COLO829 (cell line): ENCODE data around the gene HSD3B1.
A peak's percentile ranks its signal among the peaks of the same experiment; 100 is the strongest.
"Not testable (repeated sequence)": the region's sequence is repeated elsewhere in the genome, so short reads cannot be mapped to it uniquely, and the experiment has no call there.

Experiments used
- DNase-seq: peaks from one replicate; pipeline ENCODE4 v3.0.0; 2012; ENCODE audit warnings: low spot score

The HSD3B1 gene

DNA sequence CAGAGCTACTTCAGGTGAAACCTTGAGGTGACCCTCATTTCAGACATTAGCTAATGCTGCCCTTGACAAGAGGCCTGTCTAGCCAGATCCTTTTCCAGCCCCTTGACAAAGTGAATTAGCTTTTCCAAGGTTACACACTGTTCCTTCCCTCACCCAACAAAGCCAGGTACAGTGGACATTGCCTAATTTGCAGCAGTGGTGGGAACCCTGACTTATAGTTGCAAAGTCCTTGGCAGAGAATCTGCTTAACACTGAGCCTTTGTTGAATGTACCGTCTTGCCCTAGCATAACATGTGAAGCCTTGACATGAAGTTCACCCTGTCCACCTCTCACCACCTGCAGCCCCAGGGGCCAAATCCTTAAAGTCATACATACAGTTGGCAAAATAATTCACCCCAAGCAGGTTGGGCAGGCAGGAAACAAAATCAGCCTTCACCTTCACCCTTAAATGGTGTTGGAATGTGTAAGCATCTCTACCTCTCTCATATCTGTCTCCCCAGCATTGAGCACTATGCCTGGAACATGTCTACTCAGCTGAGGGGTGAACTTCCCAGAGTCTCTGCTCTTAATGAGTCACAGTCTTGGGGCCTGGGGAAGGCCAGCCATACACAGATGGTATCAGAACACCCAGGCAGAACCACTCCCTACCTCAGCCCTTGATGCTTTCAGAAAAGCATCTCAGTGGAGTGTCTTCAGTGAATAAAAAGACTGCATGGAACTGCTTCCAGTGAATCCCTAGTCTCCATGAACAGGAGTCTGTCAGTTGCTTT lies 46.5 kb downstream of the HSD3B1 start:
- not testable (repeated sequence) for DNase-seq

DNA sequence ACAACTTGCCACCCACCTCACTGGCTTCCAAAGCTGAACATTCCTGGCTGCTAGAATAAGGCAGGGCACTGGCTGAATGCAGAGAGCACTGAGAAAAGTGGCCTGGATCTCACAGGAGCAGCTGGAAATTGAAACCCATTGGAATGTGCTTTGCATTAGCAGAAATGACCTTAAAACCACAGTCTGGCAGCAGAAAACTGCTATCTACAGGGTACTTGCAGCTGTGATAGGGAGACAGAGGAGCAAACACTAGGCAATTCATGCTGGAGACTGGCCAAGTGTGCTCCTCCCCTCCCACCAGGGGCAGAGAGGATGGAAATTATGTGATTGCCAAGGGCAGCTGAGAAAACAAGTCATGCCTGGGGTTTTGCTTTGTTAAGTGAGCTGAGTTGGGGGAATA lies 47.2 kb downstream of the HSD3B1 start:
- DNase-seq = peak; percentile 6

DNA sequence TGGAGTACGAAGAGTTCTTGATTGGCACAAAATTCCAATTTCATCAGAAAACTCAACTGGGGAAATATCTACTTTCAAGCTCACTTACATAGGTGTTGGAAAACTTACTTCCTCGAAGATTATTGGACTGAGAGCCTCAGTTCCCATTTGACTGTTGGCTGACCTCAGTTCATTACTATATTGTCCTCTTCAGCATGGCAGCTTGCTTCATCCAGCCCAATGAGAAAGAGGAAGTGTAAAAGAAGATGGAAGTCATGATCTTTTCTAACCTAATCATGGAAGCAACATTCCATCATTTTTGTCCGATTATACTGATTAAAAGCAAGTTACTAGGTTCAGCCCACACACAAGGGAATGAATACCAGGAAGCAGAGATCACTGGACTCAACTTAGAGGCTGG lies 49.4 kb downstream of the HSD3B1 start:
- no peak for DNase-seq

DNA sequence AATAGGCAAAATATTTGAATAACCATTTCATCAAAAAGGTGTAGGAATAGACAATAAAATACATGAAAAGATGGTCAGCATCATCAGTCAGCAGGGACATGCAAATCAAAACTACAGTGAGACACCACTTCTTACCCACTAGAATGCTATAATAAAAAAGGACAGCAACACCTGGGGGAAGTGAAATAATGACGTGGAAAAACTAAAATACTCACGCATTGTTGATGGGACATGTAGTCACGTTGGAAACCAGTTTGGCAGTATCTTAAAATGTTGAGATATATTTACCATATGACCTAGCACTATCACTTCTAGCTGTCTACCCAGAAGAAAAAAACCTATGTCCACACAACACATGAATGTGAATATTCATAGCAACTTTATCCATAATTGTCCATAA lies 53.4 kb downstream of the HSD3B1 start:
- DNase-seq = not testable (repeated sequence)

DNA sequence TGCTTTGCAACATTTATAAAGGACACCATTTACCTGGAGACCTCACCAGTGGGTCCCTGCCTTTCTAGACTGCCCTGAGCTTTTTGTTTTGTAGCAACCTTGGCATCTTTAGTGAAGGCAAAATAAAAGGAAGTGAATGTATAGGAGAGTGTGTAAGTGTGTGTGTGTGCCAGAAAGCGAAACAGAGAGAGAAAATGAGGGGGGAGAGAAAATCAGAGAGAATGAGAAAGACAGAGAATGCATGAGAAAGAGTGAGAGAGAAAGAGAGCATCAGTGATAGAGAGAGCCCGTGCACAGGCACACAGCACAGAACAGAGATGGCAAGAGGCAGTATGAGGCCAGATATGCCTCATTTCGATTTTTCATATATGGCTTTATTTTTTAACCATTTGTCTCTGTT lies 57.5 kb downstream of the HSD3B1 start:
- DNase-seq = no peak
